GM12891 (cell line): ENCODE results near the gene SCN9A.

Experiments
- DNase-seq: peaks from one replicate; pipeline ENCODE4 v3.0.0; 2011; ENCODE audit warnings: low spot score; ENCODE audit not compliant: insufficient read length
- FAIRE-seq: peaks from 2 replicates; lab custom pipeline; 2011; peaks lifted over from hg19 to GRCh38; lab: Jason Lieb, UNC
- PAX5 ChIP-seq: IDR thresholded peaks from 2 replicates; pipeline ENCODE4 v1.6.1; 2011; ENCODE audit warnings: low read length, moderate library complexity, mild to moderate bottlenecking; ENCODE audit not compliant: insufficient read depth, severe bottlenecking
- POLR2A ChIP-seq: IDR thresholded peaks from 2 replicates; pipeline ENCODE4 v1.6.1; 2011; ENCODE audit warnings: low read depth, low read length, control low read depth
- POLR2AphosphoS5 ChIP-seq: IDR thresholded peaks from 2 replicates; pipeline ENCODE4 v1.6.1; 2011; ENCODE audit warnings: low read depth, low read length, control low read depth
- POU2F2 ChIP-seq: IDR thresholded peaks from 2 replicates; pipeline ENCODE4 v1.6.1; 2011; ENCODE audit warnings: low read depth, mild to moderate bottlenecking, control low read depth, low read length, moderate library complexity
- SPI1 ChIP-seq: IDR thresholded peaks from 2 replicates; pipeline ENCODE4 v1.6.1; 2011; ENCODE audit warnings: low read depth, low read length, control low read depth
- TAF1 ChIP-seq: IDR thresholded peaks from 2 replicates; pipeline ENCODE4 v1.6.1; 2011; ENCODE audit warnings: low read depth, low read length, control low read depth

SCN9A gene

DNA sequence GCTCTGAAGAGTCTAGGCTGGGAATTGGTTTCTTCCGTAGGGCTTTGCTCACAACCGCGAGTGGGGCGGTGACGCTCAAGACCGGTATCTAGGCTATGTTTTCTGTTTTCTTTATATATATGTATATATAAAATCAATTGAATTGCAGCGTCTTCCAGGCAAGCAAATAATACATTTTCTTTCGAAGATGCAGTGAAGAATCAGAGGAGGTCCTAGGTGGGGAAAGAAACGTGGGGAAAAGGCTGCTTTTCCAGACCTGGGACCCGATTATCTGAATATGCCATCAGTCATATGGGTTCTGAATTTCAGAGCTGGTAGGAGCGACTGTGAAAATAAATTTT is 714 bp upstream of the SCN9A start:
- FAIRE-seq (no peak), DNase-seq (no peak)
- TF ChIP-seq POLR2A = no peak
- no peak for TF ChIP-seq POU2F2
- no peak for TF ChIP-seq SPI1
- TF ChIP-seq POLR2AphosphoS5 = no peak
- TF ChIP-seq TAF1 = no peak
- no peak for TF ChIP-seq PAX5

DNA sequence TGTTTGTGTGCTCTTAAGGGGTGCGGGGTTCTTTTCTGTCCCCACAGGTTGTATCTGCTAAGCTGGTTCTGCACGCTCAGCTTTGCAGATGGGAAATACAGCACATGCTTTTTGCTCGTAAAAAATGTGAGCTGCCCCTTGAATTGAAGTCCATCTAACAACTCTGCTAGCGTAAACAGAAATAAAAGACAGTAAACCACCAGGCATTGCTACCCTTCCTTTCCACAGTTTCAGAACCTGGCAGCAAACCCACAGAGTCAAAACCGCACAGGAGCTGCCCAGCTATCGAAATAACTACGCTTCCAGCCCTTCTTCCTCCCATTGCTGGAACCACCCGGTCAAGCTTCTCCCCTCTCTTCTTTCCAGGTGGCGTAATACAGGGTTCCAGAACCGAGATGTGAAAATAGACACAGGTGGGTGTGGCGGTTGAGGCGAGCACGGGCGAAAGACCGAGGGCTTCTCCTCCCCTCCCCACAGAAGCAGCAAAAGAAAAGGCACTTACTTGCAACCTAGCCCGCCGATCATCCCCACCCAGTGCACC is 479 bp downstream of the SCN9A start:
- DNase-seq (no peak), FAIRE-seq (no peak)

DNA sequence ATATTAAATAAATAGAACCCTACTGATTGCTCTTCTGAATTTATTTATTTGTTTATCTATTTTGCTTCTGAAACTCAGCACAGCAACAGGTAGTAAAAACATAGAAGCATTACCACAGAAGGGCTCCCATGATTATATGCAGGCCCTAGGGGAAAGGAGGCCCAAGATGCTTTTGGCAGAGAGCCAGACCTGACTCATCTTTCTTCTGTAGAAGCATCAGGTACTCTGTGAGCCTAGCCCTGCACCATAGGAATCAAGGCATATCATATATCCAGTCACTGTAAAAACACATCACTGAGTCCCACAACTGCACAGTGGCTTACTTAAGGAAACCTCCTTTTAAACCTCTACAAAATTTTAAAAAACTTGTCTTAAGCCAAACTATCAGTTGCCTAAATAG is 1.8 kb downstream of the SCN9A start:
- no peak for FAIRE-seq

More for the DNA sequence above, 479 bp downstream of the SCN9A start:
- TF ChIP-seq SPI1 = no peak
- TF ChIP-seq POLR2AphosphoS5 = no peak
- TF ChIP-seq POLR2A = no peak
- TF ChIP-seq PAX5 = no peak
- TF ChIP-seq POU2F2 = no peak
- no peak for TF ChIP-seq TAF1

DNA sequence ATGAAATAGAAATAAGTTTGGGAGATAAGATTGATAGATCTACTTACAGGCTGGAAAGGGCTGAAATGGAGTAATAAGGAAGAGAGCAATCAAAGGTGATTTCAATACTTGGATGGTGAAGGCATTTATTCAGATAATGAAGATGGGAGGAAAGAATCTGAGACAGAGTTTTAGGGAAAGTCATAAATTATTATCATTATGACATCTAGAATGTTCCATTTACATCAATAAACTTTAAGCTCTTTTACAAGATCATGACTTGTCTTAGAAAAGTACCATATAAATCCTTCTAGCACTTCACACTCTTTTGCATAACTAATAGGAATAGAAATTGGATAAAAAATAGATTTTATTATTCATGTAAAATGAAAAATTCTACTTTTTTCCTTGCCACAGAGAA is 2.2 kb downstream of the SCN9A start:
- TF ChIP-seq POLR2A (no peak), TAF1 (no peak), SPI1 (no peak), PAX5 (no peak), POU2F2 (no peak), POLR2AphosphoS5 (no peak)
- FAIRE-seq (no peak), DNase-seq (no peak)

More for the DNA sequence above, 1.8 kb downstream of the SCN9A start:
- no peak for TF ChIP-seq SPI1
- TF ChIP-seq POU2F2 = no peak
- no peak for TF ChIP-seq PAX5
- no peak for TF ChIP-seq TAF1
- TF ChIP-seq POLR2A = no peak
- no peak for TF ChIP-seq POLR2AphosphoS5
- no peak for DNase-seq

DNA sequence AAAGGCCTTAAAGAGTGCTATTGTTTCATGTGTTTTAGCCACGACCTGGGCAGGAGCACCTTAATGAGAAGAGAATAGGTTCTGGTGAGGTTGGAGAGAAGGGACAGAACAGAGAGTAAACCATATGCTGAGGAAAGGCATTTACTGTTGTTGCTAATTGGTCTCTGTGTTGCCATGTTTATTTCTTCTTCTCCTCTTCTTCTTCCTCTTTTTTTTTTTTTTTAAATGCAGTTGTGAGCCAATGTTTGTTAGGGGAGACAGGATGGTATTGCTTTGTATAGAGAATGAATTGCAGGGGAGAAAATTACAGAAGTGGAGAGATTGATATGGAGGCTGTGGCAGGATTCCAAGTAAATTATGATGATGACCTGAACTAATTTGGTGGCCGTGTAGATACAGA is 2.6 kb downstream of the SCN9A start:
- DNase-seq = no peak
- TF ChIP-seq POLR2A (no peak), SPI1 (no peak), PAX5 (no peak), POU2F2 (no peak), POLR2AphosphoS5 (no peak), TAF1 (no peak)

DNA sequence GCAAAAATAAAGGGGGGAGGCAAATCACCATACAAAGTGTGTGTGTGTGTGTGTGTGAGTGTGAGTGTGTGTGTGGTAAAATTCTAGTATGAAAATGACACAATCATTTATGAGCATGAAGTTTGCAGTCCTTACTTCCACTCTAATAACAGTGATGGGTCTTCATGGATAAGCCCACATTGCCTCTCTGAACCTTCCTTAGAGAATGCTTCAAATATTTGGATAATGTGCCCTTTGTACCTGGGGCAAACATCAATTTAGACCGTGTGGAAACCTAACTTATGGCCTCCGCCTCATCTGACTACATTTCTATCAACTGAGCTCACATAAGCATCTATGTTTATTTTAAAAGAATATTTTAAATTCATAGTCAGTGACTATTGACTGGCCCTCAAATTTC is 3.7 kb downstream of the SCN9A start:
- DNase-seq (no peak), FAIRE-seq (no peak)
- TF ChIP-seq POLR2AphosphoS5 = no peak
- TF ChIP-seq TAF1 = no peak
- no peak for TF ChIP-seq PAX5
- TF ChIP-seq POLR2A = no peak
- TF ChIP-seq POU2F2 = no peak
- no peak for TF ChIP-seq SPI1

More for the DNA sequence above, 2.6 kb downstream of the SCN9A start:
- no peak for FAIRE-seq

DNA sequence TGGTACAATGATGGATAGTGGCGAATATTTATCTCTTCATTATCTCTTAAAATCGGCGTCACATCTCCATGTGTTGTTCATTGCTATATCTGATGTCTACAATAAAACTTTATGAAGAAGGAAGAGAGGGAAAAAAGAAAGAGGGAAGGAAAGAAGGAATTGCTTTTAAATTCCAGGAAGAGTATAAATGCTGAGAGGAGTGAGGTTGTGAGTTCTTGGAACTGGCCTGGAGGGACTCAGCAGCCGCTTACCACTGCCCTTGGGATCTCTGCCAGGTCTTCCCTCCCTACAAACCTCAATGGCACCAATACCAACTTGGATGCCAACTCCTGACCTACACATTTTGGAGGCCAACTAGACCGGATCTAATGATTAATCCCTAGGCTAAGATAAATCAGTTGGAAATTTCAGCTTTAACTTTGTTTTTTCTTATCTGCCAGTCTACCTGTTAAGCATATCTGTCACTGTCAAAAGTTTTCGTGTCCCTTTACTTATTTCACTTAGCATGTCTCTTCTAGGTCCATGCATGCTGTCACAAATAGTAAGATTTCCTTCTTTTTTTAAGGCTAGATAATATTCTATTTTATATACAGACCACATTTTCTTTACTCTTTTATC is 9.8 kb downstream of the SCN9A start:
- FAIRE-seq (no peak), DNase-seq (no peak)
- TF ChIP-seq POU2F2 (no peak), SPI1 (no peak)

DNA sequence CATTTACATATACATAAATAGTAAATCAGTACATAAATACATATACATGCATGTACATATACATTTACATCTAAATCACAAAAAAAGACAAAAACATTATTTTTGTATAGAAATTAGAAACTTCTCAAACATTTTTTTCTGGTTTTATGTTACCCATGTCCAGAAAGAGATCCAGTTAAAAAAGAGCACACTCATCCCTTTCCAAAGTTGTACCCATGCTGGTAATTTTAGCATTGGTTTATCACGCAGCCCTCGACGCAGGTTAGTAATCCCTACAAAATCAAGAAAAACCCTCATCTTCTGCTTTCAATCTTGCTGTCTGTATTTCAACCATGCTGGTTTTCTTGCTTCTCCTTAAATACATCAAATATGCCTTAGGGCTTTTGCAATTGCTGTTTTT is 10.5 kb downstream of the SCN9A start:
- DNase-seq (no peak), FAIRE-seq (no peak)
- TF ChIP-seq POLR2AphosphoS5 = no peak
- no peak for TF ChIP-seq TAF1
- TF ChIP-seq POU2F2 = no peak
- no peak for TF ChIP-seq POLR2A
- TF ChIP-seq SPI1 = no peak
- TF ChIP-seq PAX5 = no peak

DNA sequence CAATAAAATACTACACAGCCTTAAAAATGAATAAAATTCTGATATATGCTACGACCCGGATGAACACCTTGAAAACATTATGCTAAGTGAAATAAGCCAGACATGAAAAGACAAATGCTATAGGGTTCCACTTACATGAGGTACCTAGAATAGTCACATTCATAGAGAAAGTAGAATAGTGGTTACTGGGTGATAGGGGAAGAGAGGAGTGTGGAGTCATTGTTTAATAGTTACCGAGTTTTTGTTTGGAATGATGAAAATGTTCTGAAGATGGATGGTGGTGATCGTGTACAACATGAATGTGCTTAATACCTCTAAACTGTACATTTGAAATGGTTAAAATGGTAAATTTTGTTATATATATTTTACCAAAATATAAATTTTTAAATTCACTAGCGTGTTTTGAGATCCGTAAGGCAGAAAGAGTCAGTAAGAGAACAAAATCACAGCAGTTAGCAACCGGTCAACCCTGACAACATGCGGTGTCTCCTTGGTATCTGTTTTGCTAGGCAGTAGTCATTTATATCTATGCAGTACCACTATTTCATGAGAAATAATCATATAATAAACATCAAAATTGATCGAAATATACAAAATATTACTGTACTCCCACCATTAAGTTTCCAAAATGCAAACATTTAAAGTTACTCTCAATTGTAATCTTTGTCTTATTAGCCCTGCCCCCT is 11.1 kb downstream of the SCN9A start:
- DNase-seq (no peak), FAIRE-seq (no peak)
- no peak for TF ChIP-seq POLR2A
- no peak for TF ChIP-seq TAF1
- TF ChIP-seq PAX5 = no peak
- no peak for TF ChIP-seq POLR2AphosphoS5
- TF ChIP-seq SPI1 = no peak
- TF ChIP-seq POU2F2 = no peak

DNA sequence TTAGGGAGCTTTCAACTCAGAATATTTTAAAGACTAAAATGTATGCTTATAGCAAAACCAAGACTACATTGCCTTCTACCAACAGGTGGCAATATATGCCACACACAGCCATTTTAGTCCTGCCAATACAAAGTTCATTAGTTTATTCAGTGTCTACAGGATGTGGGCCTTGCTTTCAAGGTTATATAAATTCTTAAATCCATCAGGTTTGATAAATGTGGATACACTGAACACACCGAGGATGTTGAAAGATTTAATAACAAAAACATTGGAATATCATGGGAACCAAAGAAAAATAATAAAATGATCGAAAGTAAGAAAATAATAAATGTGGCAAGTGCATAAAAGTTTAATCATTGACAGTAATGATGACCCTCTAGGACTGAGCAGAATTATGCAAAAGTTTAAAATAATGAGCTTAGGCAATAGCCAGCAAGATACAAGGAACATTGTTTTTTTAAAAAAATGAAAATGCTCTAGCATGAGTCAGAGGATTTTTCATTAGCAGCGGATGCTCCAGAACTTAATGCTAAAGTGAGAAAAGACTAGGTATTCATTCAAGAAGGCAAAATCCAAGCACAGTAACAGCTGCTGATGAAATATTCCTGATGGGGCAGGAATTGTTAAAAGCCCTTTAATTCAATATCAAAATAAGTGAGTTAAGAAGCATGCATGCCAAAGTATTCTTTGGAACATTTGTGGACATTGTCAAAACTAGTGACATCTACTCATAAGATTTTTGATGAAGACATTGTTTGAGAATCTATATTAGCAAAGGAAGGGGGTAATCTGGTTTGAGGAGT is 14.2 kb downstream of the SCN9A start:
- TF ChIP-seq POU2F2 (no peak), TAF1 (no peak), PAX5 (no peak), SPI1 (no peak), POLR2A (no peak), POLR2AphosphoS5 (no peak)
- DNase-seq = no peak
- FAIRE-seq = no peak

DNA sequence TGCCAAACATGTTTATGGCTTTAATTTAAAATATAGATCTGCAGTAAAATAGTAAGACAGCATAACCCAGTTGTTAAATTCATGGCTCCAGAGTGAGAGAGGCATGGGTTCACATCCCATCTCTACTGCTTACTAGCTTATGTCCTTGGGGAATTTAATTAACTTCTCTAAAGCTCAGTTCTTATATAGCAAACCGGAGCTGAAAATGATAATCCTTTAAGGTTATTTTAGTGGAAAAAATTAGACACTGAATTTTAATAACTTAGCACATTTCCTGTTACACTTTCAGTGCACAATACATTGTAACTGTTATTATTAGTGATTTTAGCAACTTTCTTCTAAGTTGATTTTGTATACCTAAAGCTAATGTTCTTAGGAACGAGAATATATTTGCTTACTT is 14.8 kb downstream of the SCN9A start:
- DNase-seq = no peak
- FAIRE-seq = no peak
- no peak for TF ChIP-seq PAX5
- TF ChIP-seq POLR2A = no peak
- no peak for TF ChIP-seq TAF1
- no peak for TF ChIP-seq POLR2AphosphoS5
- TF ChIP-seq SPI1 = no peak
- TF ChIP-seq POU2F2 = no peak
